ENCODE data around the gene FYCO1.

FYCO1 gene

DNA sequence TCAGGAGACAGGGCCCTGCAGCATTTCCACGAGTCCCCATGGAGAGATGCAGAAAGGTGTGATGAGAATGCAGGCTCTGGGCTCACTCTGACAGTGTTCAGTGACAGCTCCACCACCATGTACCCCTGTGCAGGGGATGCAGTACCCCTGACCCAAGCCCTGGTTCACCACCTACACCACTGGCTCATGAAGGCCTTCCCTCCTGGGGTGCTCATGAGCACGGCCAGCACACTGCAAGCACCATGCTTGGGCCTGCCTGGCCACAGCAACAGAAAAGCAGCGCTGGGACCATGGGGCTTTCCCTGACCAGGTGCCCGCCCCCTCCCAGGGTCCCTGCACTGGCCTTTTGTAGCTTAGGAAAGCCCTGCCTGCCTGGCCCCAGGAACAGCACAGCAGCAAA is 46.2 kb downstream of the FYCO1 start:
- H3K4me2 ChIP-seq (ENCODE audit: low read length) = no peak overlapping the region

DNA sequence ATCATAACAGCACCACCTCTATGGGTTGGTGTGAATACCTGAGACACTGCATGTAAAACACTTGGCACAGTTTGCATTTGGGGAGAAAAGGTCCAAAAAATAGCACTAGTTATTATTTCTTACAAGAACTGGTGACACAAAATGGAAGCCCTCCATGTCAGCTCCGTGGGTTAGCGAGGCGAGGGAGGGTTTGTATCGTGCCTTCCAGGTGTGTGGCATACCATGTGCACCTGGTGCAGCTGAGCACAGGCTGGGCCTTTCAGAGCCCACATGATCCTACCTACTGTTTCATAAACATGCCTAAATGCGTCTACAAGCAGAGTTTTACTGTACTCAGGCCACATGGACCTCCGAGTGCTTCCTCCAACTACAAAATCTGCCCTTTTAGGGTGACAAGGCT is 46.7 kb downstream of the FYCO1 start:
- Histone ChIP-seq H3K4me2 (ENCODE audit: low read length) (no peak overlapping the region), H2AFZ (no peak overlapping the region), H3K27me3 (ENCODE audit: control insufficient read depth, insufficient read depth, low read length) (no peaks in the 10 kb centered on the region), H3K27ac (no peak overlapping the region), H3K4me3 (ENCODE audit: low read depth, low read length) (no peak overlapping the region), H3K9ac (no peak overlapping the region), H3K79me2 (no peaks in the 10 kb centered on the region), H3K9me3 (ENCODE audit: control insufficient read depth, low read length) (no peaks in the 10 kb centered on the region), H3K36me3 (ENCODE audit: control insufficient read depth, insufficient read depth, low read length) (no peaks in the 10 kb centered on the region), H3K4me1 (no peaks in the 10 kb centered on the region)
- TF ChIP-seq, protein P1, sequence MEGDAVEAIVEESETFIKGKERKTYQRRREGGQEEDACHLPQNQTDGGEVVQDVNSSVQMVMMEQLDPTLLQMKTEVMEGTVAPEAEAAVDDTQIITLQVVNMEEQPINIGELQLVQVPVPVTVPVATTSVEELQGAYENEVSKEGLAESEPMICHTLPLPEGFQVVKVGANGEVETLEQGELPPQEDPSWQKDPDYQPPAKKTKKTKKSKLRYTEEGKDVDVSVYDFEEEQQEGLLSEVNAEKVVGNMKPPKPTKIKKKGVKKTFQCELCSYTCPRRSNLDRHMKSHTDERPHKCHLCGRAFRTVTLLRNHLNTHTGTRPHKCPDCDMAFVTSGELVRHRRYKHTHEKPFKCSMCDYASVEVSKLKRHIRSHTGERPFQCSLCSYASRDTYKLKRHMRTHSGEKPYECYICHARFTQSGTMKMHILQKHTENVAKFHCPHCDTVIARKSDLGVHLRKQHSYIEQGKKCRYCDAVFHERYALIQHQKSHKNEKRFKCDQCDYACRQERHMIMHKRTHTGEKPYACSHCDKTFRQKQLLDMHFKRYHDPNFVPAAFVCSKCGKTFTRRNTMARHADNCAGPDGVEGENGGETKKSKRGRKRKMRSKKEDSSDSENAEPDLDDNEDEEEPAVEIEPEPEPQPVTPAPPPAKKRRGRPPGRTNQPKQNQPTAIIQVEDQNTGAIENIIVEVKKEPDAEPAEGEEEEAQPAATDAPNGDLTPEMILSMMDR (IDR thresholded peaks at IDR 0.05) = no peak

More for the DNA sequence above, 46.2 kb downstream of the FYCO1 start:
- TF ChIP-seq, protein P1 (IDR thresholded peaks at IDR 0.05) = no peak
- Histone ChIP-seq H3K9ac (no peak overlapping the region), H3K27ac (no peak overlapping the region), H2AFZ (no peak overlapping the region), H3K4me3 (ENCODE audit: low read depth, low read length) (no peak overlapping the region), H3K79me2 (no peaks in the 10 kb centered on the region), H3K27me3 (ENCODE audit: control insufficient read depth, insufficient read depth, low read length) (no peaks in the 10 kb centered on the region), H3K9me3 (ENCODE audit: control insufficient read depth, low read length) (no peaks in the 10 kb centered on the region), H3K36me3 (ENCODE audit: control insufficient read depth, insufficient read depth, low read length) (no peaks in the 10 kb centered on the region), H3K4me1 (no peaks in the 10 kb centered on the region)

DNA sequence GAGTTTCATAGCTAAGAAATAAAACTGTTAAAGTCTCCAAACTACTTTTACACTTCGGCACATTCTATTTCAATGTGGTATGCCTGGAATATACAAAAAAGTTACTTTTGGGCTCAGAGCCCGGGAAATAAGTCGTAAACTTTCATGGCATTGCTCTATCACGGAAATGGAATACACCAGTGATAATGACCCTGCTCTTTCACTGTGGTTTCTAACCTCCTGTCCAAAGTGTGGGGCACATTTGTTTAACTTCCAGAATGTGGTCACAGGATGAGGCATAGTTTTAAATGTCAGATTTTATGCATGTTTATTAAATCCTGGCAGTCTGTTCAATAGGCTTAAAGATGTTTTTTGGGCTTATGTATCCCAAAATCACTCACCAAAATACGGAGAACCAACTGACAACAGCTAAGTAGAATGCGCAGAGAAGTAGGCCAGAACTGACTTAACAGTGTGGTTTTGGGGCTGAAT is 47.3 kb downstream of the FYCO1 start:
- no peaks in the 10 kb centered on the region for H3K27me3 ChIP-seq (ENCODE audit: control insufficient read depth, insufficient read depth, low read length)
- H3K36me3 ChIP-seq (ENCODE audit: control insufficient read depth, insufficient read depth, low read length) = no peaks in the 10 kb centered on the region
- no peak overlapping the region for H3K4me3 ChIP-seq (ENCODE audit: low read depth, low read length)
- no peak overlapping the region for H2AFZ ChIP-seq
- H3K27ac ChIP-seq = no peak overlapping the region
- H3K79me2 ChIP-seq = no peaks in the 10 kb centered on the region
- no peak overlapping the region for H3K9ac ChIP-seq
- TF ChIP-seq, protein P1 (IDR thresholded peaks at IDR 0.05) = no peak
- H3K9me3 ChIP-seq (ENCODE audit: control insufficient read depth, low read length) = no peaks in the 10 kb centered on the region
- H3K4me2 ChIP-seq (ENCODE audit: low read length) = no peak overlapping the region
- no peaks in the 10 kb centered on the region for H3K4me1 ChIP-seq

DNA sequence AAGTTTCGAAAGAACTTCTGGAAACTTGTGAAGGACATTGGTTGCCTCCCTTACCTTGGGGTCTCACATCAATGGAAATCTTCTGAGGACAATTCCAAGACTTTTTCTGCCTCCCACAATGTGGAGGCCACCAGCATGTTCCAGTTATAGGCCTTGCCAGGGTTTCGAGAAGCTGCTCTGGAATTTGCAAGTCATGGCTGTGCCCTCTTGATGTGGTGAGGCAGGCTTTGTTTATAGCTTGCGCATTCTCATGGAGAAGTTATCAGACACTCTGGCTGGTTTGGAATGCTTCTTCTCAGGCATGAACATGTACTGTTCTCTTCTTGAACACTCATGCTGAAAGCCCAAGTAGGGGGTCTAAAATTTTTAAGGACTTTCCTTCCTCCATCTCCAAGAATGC is 48.3 kb downstream of the FYCO1 start:
- no peaks in the 10 kb centered on the region for H3K27me3 ChIP-seq (ENCODE audit: control insufficient read depth, insufficient read depth, low read length)
- H3K9ac ChIP-seq = no peak overlapping the region
- no peak overlapping the region for H2AFZ ChIP-seq
- no peaks in the 10 kb centered on the region for H3K4me1 ChIP-seq
- no peaks in the 10 kb centered on the region for H3K9me3 ChIP-seq (ENCODE audit: control insufficient read depth, low read length)
- H3K79me2 ChIP-seq = no peaks in the 10 kb centered on the region
- no peaks in the 10 kb centered on the region for H3K36me3 ChIP-seq (ENCODE audit: control insufficient read depth, insufficient read depth, low read length)
- H3K4me3 ChIP-seq (ENCODE audit: low read depth, low read length) = no peak overlapping the region
- TF ChIP-seq, protein P1 (IDR thresholded peaks at IDR 0.05) = no peak
- H3K4me2 ChIP-seq (ENCODE audit: low read length) = no peak overlapping the region
- H3K27ac ChIP-seq = no peak overlapping the region

DNA sequence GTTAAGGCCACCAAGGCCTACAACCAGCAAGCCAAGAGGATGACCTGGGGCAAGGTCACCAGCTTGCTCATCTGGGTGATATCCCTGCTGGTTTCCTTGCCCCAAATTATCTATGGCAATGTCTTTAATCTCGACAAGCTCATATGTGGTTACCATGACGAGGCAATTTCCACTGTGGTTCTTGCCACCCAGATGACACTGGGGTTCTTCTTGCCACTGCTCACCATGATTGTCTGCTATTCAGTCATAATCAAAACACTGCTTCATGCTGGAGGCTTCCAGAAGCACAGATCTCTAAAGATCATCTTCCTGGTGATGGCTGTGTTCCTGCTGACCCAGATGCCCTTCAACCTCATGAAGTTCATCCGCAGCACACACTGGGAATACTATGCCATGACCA is 48.7 kb downstream of the FYCO1 start:
- H3K27ac ChIP-seq = no peak overlapping the region
- H3K9ac ChIP-seq = no peak overlapping the region
- H3K36me3 ChIP-seq (ENCODE audit: control insufficient read depth, insufficient read depth, low read length) = no peaks in the 10 kb centered on the region
- no peak overlapping the region for H3K4me3 ChIP-seq (ENCODE audit: low read depth, low read length)
- no peaks in the 10 kb centered on the region for H3K79me2 ChIP-seq
- H3K27me3 ChIP-seq (ENCODE audit: control insufficient read depth, insufficient read depth, low read length) = no peaks in the 10 kb centered on the region
- H3K4me1 ChIP-seq = no peaks in the 10 kb centered on the region
- no peak overlapping the region for H3K4me2 ChIP-seq (ENCODE audit: low read length)
- H3K9me3 ChIP-seq (ENCODE audit: control insufficient read depth, low read length) = no peaks in the 10 kb centered on the region
- no peak overlapping the region for H2AFZ ChIP-seq
- TF ChIP-seq, protein P1 (IDR thresholded peaks at IDR 0.05) = no peak

All from parathyroid adenoma (tissue), 2 donors.